ENCODE results near the gene MINAR1.

The MINAR1 gene

DNA sequence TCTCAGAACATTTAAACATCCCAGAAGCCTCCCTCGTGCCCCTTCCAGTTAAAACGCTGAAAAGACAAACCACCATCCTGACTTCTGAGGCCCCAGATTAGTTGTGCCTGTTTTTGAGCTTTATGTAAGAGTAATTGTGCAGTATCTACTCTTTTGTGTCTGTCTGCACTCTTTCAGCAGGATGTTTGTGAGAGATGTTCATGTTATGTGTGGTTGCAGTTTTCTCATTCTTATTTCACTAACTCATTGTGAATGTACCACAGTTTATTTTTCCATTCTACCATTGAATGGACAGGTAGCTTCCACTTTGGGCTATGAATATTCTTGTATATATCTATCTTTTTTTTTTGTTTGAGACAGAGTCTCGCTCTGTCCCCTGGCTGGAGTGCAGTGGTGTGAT is 40.3 kb downstream of the MINAR1 start:
- no peak for DNase-seq

DNA sequence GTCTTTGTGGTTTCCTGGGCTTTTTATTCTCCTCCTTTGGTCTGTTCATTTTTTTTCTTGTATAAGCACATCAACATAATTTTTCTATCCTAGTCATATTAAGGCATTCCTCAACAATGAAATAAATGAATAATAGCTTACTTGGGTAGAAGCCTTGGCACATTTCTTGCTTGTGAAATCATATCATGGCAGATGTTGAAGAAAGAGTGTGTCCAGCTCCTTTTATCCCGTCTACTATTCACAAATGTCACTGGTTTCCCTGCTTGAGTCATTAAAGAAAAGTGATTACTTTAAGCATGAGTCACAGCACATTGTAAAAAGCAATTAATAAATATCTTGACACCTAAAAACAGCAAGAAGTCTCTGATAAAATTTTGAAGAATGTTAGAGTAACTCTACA is 42.1 kb downstream of the MINAR1 start:
- no peak for DNase-seq

DNA sequence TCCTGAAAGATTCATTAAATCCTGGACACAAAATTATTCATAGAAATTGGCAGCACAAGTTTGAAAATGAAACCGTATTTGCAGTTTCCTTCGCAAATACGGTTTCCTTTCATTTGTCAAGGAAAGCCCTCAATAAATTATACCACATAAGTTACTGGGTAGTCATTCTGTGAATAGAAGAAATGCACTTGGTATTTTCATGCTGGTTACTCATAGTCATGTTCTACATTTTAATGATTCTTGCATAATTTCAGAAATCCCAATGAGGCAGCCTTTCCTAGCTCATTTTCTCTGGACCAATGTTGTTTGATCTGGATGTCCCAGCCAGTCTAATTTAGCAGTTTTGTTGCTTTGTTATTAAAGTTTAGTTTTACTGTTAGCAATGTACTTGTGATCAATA is 43.2 kb downstream of the MINAR1 start:
- no peak for DNase-seq

DNA sequence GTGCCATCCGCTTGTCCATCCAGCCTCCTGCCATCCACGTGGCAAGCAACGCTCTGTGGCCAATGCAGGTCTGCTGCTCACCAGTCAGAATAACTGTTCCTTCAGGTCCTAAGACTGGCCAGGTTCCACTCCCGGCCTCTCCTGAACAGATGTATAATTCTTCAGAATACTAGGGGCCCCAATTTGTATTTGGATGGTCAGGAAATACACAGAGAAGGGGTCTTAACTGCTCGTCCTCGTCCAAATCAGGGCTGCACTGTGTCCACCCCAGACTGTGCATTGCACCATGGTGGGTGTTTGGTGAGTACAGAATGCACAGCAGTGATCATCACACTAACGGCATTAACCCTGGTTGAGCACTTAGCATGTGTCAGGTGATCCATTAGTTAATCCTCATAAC is 46.0 kb downstream of the MINAR1 start:
- no peak for DNase-seq

DNA sequence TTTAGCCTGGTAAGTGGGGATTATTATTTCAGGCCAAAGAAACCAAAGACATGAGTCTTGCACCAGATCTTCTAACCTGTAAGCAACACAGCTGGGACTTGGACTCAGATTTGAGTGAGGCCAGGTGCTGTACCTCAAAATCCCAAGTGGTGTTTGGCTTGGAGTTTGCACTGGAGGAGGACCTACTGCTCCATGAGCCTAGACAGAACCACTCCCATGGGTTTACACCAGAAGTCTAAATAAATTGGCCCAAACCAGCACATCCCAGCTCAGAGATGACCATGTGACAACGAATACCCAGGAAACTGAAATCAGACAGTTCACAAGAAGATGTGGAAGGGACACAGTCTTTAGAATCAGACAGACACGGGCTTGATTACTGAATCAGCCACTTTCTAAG is 47.5 kb downstream of the MINAR1 start:
- no peak for DNase-seq

DNA sequence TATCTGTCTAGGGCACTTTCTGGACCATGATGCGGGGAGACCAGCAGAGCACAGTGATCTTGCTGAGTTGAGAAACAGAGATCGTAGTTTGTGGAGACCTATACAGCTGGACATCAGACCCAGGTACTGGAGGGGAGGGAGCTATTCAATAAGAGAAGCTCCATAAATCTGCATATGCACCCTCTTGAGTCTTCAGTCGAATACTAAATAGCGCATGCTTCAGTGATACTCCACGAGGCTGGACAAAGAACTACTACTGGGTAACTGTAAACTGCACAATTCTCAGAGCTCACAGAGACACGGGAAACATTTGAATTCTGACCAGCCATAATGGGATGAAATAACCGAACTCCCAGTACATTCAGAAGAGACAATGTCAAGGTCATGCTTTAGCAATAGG is 49.7 kb downstream of the MINAR1 start:
- DNase-seq, result no peak
